Measurements from ENCODE around the gene CA4.
"Not testable (repeated sequence)": the region's sequence is repeated elsewhere in the genome, so short reads cannot be mapped to it uniquely, and the experiment has no call there.

Gene CA4

DNA sequence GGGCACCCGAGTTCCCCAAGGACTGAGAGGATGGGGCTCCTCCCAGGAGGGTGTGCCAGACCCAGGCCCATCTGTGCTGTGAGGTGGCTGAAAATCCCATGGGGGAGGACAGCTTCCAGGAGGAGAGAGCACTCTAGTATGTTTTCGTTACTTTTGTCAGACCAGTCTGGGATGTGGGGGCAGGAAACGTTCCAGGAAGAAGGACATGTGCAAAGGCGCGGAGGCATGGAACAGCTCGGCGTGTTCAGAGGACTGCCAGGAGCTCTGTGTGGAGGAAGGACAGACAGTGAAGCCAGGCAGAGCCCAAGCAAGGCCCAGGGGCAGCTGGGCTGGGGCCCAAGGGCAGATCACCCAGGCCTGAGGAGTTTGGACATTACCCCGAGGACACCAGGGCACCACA is 7.0 kb downstream of the CA4 start:
- FAIRE-seq: no peak

- no peak for FAIRE-seq
These were observed 7.8 kb downstream of the CA4 start for GRCh38 chr17:60157487-60158040.

DNA sequence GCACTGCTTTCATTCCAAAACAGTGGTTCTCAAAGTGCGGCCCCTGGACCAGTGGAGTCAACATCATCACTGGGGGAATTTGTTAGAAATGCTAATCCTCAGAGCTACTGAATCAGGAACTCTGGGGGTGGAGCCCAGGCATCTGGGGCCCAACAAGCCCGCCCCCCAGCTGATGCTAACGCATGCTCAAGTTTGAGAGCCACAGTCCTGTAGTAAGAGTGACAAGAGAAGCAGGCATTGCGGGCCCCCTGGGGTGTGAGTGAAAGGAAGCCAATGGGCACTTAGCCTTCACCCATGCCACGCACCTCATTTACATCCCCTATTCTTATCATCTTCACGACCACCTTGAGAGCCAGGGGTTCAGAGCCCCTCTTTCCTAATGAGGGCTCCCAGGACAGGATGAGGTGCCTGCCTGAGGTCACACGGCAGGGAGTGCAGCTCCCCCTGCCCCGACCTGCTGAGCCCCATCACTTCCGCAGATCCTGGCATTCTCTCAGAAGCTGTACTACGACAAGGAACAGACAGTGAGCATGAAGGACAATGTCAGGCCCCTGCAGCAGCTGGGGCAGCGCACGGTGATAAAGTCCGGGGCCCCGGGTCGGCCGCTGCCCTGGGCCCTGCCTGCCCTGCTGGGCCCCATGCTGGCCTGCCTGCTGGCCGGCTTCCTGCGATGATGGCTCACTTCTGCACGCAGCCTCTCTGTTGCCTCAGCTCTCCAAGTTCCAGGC is 9.1 kb downstream of the CA4 start:
- FAIRE-seq: no peak

DNA sequence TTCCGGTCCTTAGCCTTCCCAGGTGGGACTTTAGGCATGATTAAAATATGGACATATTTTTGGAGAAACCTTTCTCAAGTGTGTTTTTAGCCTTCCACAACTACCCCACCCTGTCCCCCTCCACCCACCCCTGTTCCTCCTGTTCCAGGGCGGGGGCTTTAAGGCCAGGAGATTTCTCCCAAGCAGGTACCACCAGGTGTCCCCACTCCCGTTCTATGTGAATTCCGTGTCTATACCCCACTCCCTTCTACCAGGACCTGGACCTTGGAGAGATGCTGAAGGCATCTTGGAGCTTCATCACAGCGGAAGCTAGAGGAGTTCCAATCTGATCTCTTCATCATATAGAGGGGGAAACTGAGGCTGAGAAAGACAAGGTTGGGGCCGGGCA is 9.7 kb downstream of the CA4 start:
- no peak for FAIRE-seq

DNA sequence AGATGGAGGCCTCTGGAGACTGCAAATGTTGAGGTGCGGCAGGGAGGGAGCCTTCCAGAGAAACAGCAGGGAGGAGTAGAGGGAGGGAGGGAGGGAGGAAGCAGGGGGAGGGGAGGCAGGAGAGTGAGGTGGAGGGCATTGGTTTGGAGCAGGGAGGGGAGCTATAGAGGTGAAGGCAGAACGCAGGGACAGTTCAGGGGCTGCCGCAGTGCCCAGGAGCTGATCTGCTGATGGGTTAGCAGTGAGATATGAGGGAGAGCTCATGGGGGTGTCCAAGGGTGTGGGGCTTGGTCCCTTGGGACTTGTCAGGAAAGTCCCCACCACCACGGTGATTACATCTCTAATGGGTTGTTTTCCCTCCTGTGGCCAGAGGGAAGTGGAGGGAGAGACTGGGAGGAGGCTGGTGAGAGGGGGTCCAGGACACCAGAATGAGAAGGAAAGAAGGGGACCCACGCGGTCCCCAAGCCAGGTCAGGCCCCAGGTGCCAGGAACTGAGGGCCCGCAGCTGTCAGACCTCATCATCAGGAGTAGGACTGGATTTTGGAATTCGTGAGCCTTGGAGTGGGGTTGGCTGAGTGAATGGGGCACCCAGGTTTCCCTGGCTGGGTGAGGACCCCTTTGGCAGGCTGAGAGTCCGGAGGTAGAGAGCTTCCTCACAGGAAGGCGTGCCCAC is 11.2 kb downstream of the CA4 start:
- FAIRE-seq: no peak

- no peak for FAIRE-seq
These were observed 12.0 kb downstream of the CA4 start for GRCh38 chr17:60161598-60162330.

DNA sequence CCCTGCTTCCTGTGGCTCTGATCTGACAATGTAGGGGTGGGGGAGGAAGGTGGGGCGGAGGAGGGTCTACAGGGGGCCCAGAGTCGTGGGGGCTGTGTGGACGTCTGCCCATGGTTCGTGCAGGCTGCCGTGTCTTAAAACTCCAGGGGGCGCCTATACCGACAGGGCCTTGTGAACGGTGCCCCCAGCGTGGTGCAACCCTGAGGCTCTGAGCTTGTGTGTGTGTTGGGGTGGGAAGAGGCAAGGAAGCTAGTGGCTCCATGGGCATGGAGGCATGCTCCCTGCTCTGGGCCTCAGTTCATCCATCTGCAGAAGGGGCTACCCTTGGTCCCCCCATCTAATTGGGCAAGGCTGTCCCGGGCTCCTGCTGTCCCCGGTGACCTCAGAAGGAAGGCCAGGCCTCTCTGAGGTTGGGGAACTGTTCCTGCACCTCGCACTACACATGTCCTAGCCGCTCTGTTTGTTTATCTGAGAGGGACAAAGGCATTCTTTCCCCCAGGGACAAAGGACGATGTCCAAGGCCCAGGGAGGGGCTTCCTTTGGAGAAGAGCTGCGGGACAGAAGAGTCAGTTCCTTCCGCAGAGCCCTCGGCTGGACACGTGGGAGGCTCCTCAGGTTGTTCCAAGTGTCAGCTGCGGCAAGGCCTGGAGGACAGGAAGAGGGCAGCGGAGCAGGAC is 13.5 kb downstream of the CA4 start:
- FAIRE-seq: no peak

DNA sequence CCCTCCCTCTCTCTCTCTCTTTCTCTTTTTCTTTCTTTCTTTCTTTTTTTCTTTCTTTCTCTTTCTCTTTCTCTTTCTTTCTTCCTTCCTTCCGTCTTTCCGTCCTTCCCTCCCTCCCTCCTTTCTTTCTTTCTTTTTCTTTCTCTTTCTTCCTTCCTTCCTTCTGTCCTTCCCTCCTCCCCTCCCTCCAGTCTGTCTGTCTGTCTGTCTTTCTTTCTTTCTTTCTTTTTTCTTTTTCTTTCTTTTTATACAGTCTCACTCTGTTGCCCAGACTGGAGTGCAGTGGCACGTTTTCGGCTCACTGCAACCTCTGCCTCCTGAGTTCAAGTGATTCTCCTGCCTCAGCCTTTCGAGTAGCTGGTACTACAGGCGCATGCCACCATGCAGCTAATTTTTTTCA is 14.4 kb downstream of the CA4 start:
- no peak for FAIRE-seq

DNA sequence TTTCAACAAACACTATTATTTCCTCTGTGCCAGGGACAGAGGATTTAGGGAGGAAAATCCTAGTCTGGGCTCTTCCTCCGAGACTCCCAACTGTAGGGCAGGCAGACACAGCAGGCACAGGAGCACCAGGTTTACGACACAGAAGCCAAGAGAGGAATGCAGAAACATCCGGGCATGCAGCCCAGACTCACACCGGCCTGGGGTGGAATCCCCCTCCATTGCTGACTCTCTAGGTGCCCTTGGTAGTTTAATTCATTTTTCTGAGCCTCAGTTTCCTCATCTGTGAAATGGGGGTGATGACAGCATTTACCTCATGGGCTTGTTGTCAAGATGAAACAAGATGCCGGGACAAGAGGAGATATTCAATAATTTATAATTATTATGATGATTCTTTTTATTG is 14.9 kb downstream of the CA4 start:
- no peak for FAIRE-seq

GRCh38 chr17:60165223-60165622 is 15.4 kb downstream of the CA4 start:
- no peak for FAIRE-seq

DNA sequence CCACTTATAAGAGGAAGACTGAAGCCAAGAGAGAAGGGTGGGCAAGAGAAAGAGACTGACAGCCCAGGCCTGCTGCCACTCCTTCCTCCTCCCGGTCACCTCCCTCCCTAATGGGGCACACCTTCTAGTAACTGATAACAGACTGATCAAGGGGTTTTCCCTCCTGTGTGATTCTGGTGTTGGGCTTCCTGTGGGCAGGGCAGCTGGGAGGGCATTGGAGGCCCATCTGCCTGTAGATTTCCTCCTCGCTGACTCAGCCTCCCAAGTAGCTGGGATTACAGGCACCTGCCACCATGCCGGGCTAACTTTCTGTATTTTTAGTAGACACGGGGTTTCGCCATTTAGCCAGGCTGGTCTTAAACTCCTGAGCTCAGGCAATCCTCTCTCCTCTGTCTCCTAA is 16.2 kb downstream of the CA4 start:
- no peak for FAIRE-seq

DNA sequence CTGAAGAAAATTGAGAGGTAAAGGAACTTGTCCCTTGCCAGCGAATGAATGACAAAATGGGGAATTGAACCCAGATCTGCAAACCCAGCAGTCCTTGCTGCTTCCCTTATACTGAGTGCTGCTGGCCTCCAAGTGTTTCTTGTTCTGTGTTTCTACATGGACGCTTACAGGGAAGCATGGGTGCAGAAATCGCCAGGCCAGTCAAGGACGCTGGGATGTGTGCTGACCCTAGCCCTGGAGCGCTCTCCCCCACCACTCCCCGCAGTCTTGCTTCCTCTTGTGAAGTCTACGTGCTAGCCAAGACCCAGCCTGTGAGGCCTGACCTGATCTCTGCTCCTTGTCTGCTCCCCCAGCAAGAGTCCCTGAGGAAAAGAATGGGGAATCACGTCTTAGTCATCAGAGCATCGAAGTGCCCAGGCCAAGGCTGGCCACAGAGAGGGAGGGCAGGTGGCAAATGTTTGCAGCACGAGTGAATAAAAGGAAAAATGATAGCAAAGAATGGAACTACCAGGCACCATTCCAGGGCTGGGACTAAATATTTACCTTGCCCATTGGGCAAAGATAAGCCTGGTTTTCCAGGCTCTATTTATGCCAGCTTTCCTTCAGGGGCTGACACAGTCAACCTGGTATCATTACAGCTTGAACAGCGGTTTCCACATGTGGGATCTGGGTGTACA is 17.4 kb downstream of the CA4 start:
- FAIRE-seq: no peak

DNA sequence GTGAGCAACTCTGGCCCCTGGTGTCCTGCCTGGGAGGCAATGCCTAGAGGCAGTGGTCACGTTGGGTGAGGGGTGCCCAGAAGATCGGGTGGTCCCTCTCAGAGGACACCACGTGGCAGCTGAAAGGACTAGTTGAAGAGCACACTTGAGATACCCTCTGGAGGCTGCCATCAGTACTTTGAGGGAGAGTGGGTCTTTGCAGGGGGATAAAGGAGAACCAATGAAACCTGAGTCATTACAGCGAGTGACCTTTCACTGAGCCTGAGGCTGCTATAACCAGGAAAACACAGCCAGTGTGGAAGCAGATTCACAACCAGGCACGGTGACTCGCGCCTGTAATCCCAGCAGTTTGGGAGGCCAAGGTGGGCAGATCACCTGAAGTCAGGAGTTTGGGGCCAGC is 18.9 kb downstream of the CA4 start:
- FAIRE-seq: no peak

- no peak for FAIRE-seq
These were observed 20.4 kb downstream of the CA4 start for GRCh38 chr17:60169921-60170817.

GRCh38 chr17:60170835-60171752 is 21.3 kb downstream of the CA4 start:
- FAIRE-seq: no peak

GRCh38 chr17:60171753-60172079 is 21.9 kb downstream of the CA4 start:
- no peak for FAIRE-seq

DNA sequence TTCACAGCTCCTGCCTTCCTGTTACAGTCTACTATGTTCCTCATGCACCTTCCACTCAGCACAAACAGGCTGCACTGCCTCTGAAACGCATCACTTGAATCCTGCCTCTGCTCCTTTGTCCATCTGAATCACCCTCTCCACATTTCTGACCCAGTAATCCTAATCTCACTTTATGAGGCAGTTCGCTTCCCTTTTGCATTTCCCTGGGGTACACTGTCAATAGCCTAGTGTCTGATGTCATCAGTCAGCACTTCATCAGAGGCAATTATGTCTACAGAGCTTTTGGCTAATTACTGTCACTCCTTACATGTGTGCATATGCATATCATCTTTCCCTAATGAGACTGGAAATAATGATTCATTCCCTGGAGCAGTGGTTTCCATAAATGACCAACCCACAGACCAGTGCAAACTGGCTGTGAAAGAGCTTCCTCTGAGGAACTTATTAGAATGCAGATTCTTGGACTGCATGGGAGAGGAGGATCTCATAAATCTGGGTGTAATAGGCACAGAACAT is 23.6 kb downstream of the CA4 start:
- no peak for FAIRE-seq

DNA sequence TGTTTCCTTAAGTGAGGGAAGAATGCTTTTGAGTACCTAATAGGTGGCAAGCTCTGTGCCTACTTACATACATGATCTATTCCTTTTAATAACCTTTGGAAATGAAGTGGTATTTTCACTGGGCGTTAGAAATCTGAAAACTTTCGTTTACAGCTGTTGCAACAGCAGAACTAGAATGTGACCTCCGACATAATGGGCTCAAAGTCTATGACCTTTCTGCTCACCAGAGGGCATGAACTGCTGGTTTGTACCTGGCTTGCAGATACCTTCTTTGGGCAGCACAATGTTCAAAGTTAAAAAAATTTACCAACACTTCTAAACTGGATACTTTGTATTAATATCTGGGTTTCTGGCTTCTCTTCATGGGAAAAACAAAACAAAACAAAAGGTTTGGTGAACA is 24.3 kb downstream of the CA4 start:
- no peak for FAIRE-seq

DNA sequence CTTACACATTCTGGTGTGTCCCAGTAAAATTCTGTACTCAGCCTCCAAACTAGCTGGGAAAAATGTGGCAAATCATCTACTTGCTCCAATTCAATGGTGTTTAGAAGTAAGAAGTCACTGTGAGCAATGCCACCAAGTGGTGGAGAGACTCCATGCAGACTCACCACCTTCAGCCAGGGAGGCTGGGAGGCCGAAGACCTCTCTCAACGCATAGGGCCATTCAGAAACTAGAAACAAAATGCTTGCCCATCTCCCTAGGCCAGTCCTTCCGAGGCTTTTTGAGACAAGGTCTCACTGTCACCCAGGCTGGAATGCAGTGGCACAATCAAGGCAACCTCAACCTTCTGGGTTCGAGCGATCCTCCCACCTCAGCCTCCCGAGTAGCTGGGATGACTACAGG is 25.0 kb downstream of the CA4 start:
- not testable (repeated sequence) for FAIRE-seq

- FAIRE-seq: not testable (repeated sequence)
These were observed 27.0 kb downstream of the CA4 start for GRCh38 chr17:60176763-60177162.

Measured in islet of Langerhans (tissue), 1 donor.